H9 (cell line): ENCODE measurements around the gene ST3GAL5. TPM values are rescaled to one million over a fixed set of nuclear protein-coding genes. Genes with fewer than 3 reads are reported as not detected.

Source experiments
- DNase-seq: peaks from one replicate; pipeline ENCODE4 v3.0.0-alpha.2; 2017
- H2AFZ ChIP-seq: one replicate; pipeline ENCODE4 v1.6.1; 2013; ENCODE audit warnings: mild to moderate bottlenecking, low read length, control low read depth, moderate library complexity
- H2AK5ac ChIP-seq: 2 replicates; pipeline ENCODE4 v1.6.1; 2013; ENCODE audit warnings: low read length, control low read depth, mixed read lengths; ENCODE audit not compliant: insufficient read length
- H2BK120ac ChIP-seq: one replicate; pipeline ENCODE4 v1.6.1; 2013; ENCODE audit warnings: low read depth, mild to moderate bottlenecking, low read length, control low read depth, inconsistent platforms; ENCODE audit not compliant: poor library complexity, severe bottlenecking
- H2BK12ac ChIP-seq: 2 replicates; pipeline ENCODE4 v1.6.1; 2013; ENCODE audit warnings: low read length, control low read depth, mixed read lengths, low read depth; ENCODE audit not compliant: insufficient read length
- H2BK15ac ChIP-seq: 2 replicates; pipeline ENCODE4 v1.6.1; 2013; ENCODE audit warnings: low read depth, low read length, control low read depth
- H2BK20ac ChIP-seq: one replicate; pipeline ENCODE4 v1.6.1; 2013; ENCODE audit warnings: low read depth, mild to moderate bottlenecking, low read length, control low read depth, inconsistent platforms; ENCODE audit not compliant: poor library complexity, severe bottlenecking
- H2BK5ac ChIP-seq: 2 replicates; pipeline ENCODE4 v1.6.1; 2013; ENCODE audit warnings: low read length, control low read depth, mixed read lengths; ENCODE audit not compliant: insufficient read length
- H3K14ac ChIP-seq: 2 replicates; pipeline ENCODE4 v1.6.1; 2013; ENCODE audit warnings: low read length, control low read depth; ENCODE audit not compliant: insufficient read depth
- H3K18ac ChIP-seq: 2 replicates; pipeline ENCODE4 v1.6.1; 2013; ENCODE audit warnings: low read depth, mild to moderate bottlenecking, mixed read lengths, low read length, control low read depth; ENCODE audit not compliant: insufficient read length
- H3K23ac ChIP-seq: 2 replicates; pipeline ENCODE4 v1.6.1; 2013; ENCODE audit warnings: low read length, control low read depth, mixed read lengths, low read depth; ENCODE audit not compliant: insufficient read length
- H3K23me2 ChIP-seq: 2 replicates; pipeline ENCODE4 v1.6.1; 2013; ENCODE audit warnings: low read depth, mild to moderate bottlenecking, mixed read lengths, low read length, control low read depth; ENCODE audit not compliant: insufficient read length, poor library complexity, severe bottlenecking
- H3K27ac ChIP-seq: 2 replicates; pipeline ENCODE4 v1.5.1; 2013; ENCODE audit warnings: low read length, control low read depth, mixed read lengths, low read depth; ENCODE audit not compliant: insufficient read length
- H3K27me3 ChIP-seq: 2 replicates; pipeline ENCODE4 v1.6.1; 2013; ENCODE audit warnings: low read length, control low read depth, inconsistent platforms; ENCODE audit not compliant: insufficient read depth
- H3K4ac ChIP-seq: 2 replicates; pipeline ENCODE4 v1.6.1; 2013; ENCODE audit warnings: low read depth, mild to moderate bottlenecking, control low read depth, inconsistent platforms, low read length, moderate library complexity
- H3K4me1 ChIP-seq: 2 replicates; pipeline ENCODE4 v1.6.1; 2013; ENCODE audit warnings: low read length, control low read depth, inconsistent platforms; ENCODE audit not compliant: insufficient read depth
- H3K4me2 ChIP-seq: 2 replicates; pipeline ENCODE4 v1.6.1; 2013; ENCODE audit warnings: low read length, control low read depth, mixed read lengths; ENCODE audit not compliant: insufficient read length, insufficient read depth
- H3K56ac ChIP-seq: 2 replicates; pipeline ENCODE4 v1.6.1; 2013; ENCODE audit warnings: low read depth, mild to moderate bottlenecking, mixed read lengths, low read length, control low read depth; ENCODE audit not compliant: insufficient read length
- H3K79me1 ChIP-seq: 2 replicates; pipeline ENCODE4 v1.6.1; 2013; ENCODE audit warnings: low read depth, mild to moderate bottlenecking, moderate library complexity, low read length, control low read depth, inconsistent platforms; ENCODE audit not compliant: insufficient read depth, poor library complexity, severe bottlenecking
- H3K79me2 ChIP-seq: 2 replicates; pipeline ENCODE4 v1.6.1; 2013; ENCODE audit warnings: low read length, control low read depth, inconsistent platforms; ENCODE audit not compliant: insufficient read depth
- H3K9ac ChIP-seq: 2 replicates; pipeline ENCODE4 v1.6.1; 2013; ENCODE audit warnings: low read length, control low read depth, mixed read lengths; ENCODE audit not compliant: insufficient read length; ENCODE audit errors: extremely low read depth
- H3K9me3 ChIP-seq: one replicate; pipeline ENCODE4 v1.6.1; 2013; ENCODE audit warnings: low read depth, low read length, inconsistent platforms; ENCODE audit not compliant: control insufficient read depth
- H3T11ph ChIP-seq: one replicate; pipeline ENCODE4 v1.6.1; 2013; ENCODE audit warnings: mild to moderate bottlenecking, low read length, control low read depth, inconsistent platforms
- H4K20me1 ChIP-seq: one replicate; pipeline ENCODE4 v1.6.1; 2013; ENCODE audit not compliant: control insufficient read depth, insufficient read length, insufficient read depth
- H4K5ac ChIP-seq: 2 replicates; pipeline ENCODE4 v1.6.1; 2013; ENCODE audit warnings: low read depth, mild to moderate bottlenecking, mixed read lengths, low read length, control low read depth; ENCODE audit not compliant: insufficient read length
- H4K8ac ChIP-seq: replicated peaks from 2 replicates; pipeline ENCODE4 v1.6.1; 2013; ENCODE audit warnings: low read length, control low read depth, mixed read lengths, low read depth; ENCODE audit not compliant: insufficient read length
- H4K91ac ChIP-seq: 2 replicates; pipeline ENCODE4 v1.6.1; 2013; ENCODE audit warnings: low read depth, mild to moderate bottlenecking, moderate library complexity, mixed read lengths, low read length, control low read depth; ENCODE audit not compliant: insufficient read length
- H3K27ac Mint-ChIP-seq, 3 experiments: 2 replicates in 2 of 3; 3 replicates in 1 of 3; pipeline ENCODE4 v1.8.0; 2020 to 2021; ENCODE audit warnings: mixed read lengths in 3 of 3, mild to moderate bottlenecking in 1 of 3, moderate library complexity in 1 of 3
- H3K27me3 Mint-ChIP-seq: 2 replicates; pipeline ENCODE4 v1.8.0; 2021; ENCODE audit warnings: low read depth, mild to moderate bottlenecking, moderate library complexity, mixed read lengths
- H3K36me3 Mint-ChIP-seq, 3 experiments: 2 replicates in 2 of 3; 3 replicates in 1 of 3; pipeline ENCODE4 v1.8.0; 2020 to 2021; ENCODE audit warnings: low read depth in 3 of 3, mixed read lengths in 3 of 3; ENCODE audit not compliant: insufficient read depth in 1 of 3
- H3K4me1 Mint-ChIP-seq, 2 experiments: 2 replicates each; pipeline ENCODE4 v1.8.0; 2020; ENCODE audit warnings: mixed read lengths in 2 of 2
- H3K4me3 Mint-ChIP-seq, 2 experiments: 2 replicates in 1 of 2; 3 replicates in 1 of 2; pipeline ENCODE4 v1.8.0; 2020 to 2021; ENCODE audit warnings: mild to moderate bottlenecking in 2 of 2, mixed read lengths in 2 of 2, moderate library complexity in 1 of 2
- H3K9me3 Mint-ChIP-seq, 2 experiments: 2 replicates in 1 of 2; 3 replicates in 1 of 2; pipeline ENCODE4 v1.8.0; 2020; ENCODE audit warnings: mild to moderate bottlenecking in 2 of 2, mixed read lengths in 2 of 2, moderate library complexity in 1 of 2
- WGBS: extraction: QIAGEN DNeasy Blood & Tissue Kit; methylation state at CpG from one replicate; pipeline ENCODE4 v1.1.7; 2013; ENCODE audit warnings: missing lambda C conversion rate, low lambda C conversion rate, mixed read lengths; ENCODE audit not compliant: insufficient read length; ENCODE audit errors: extremely low coverage; 5-methylcytosine and 5-hydroxymethylcytosine counted together
- total RNA-seq: library from RNA; stranded (reverse); gene quantifications from 2 replicates; pipeline ENCODE4 v1.2.1, GENCODE V29; 2021
- TF ChIP-seq, protein P1 (sequence below): fragments of 200-600 bp; sonication (generic); conservative IDR thresholded peaks from 3 replicates; pipeline ENCODE4 v1.8.0; 2021; ENCODE audit warnings: antibody characterized with exemption, mild to moderate bottlenecking

Gene ST3GAL5
- total RNA-seq, 1 experiment from 2014 or later: 3.3 TPM

DNA sequence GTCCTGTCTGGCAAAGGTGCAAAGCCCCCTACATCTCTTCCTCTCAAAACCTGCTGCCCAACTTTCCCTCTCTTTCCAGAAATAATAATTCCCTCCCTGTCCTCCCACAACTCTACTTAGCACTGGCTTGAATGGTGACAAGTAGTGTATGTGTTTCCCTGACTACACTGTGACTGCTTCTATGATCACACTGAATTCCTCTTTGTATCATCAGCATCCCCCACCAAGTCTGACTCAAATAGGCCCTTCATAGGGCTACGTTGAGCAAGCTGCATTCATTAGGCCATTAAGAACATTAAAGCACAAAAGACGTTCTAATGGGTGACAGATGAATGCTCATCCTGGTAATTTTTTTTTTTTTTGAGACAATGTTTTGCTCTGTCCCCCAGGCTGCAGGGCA lies 13.7 kb upstream of the ST3GAL5 start:
- no peaks in the 10 kb centered on the region for H3K27me3 ChIP-seq
- no peak overlapping the region for H4K8ac ChIP-seq
- no peak overlapping the region for H3K9ac ChIP-seq
- no peak overlapping the region for H3K4me2 ChIP-seq
- no peak overlapping the region for H3K4ac ChIP-seq
- H3K23ac ChIP-seq: no peak overlapping the region
- no CpG with 5 or more reads among the region's 2 CpGs for WGBS
- H3T11ph ChIP-seq: no peak overlapping the region
- no peak overlapping the region for H4K91ac ChIP-seq
- no peaks in the 10 kb centered on the region for H4K20me1 ChIP-seq
- Mint-ChIP-seq H3K27me3 (peaks cover 6% of the 10 kb centered on the region), H3K36me3 (no peaks in the 10 kb centered on the region), H3K9me3 (no peaks in the 10 kb centered on the region; a peak in 1 of 5 replicates), H3K4me3 (no peak overlapping the region), H3K4me1 (peaks cover 0 to 9% of the 10 kb centered on the region in 2 experiments; a peak in 2 of 4 replicates), H3K27ac (no peak overlapping the region)
- H3K27ac ChIP-seq: no peak overlapping the region
- no peak overlapping the region for H2BK120ac ChIP-seq
- no peak overlapping the region for H2BK15ac ChIP-seq
- no peak overlapping the region for H2BK20ac ChIP-seq
- no peak overlapping the region for H2BK5ac ChIP-seq
- H3K18ac ChIP-seq: no peak overlapping the region
- no peak for DNase-seq
- TF ChIP-seq, protein P1, sequence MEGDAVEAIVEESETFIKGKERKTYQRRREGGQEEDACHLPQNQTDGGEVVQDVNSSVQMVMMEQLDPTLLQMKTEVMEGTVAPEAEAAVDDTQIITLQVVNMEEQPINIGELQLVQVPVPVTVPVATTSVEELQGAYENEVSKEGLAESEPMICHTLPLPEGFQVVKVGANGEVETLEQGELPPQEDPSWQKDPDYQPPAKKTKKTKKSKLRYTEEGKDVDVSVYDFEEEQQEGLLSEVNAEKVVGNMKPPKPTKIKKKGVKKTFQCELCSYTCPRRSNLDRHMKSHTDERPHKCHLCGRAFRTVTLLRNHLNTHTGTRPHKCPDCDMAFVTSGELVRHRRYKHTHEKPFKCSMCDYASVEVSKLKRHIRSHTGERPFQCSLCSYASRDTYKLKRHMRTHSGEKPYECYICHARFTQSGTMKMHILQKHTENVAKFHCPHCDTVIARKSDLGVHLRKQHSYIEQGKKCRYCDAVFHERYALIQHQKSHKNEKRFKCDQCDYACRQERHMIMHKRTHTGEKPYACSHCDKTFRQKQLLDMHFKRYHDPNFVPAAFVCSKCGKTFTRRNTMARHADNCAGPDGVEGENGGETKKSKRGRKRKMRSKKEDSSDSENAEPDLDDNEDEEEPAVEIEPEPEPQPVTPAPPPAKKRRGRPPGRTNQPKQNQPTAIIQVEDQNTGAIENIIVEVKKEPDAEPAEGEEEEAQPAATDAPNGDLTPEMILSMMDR: no peak
- no peaks in the 10 kb centered on the region for H3K23me2 ChIP-seq
- H3K14ac ChIP-seq: no peak overlapping the region
- no peak overlapping the region for H2BK12ac ChIP-seq
- no peak overlapping the region for H2AFZ ChIP-seq
- no peak overlapping the region for H2AK5ac ChIP-seq
- no peak overlapping the region for H4K5ac ChIP-seq
- no peaks in the 10 kb centered on the region for H3K4me1 ChIP-seq
- no peaks in the 10 kb centered on the region for H3K79me1 ChIP-seq
- no peaks in the 10 kb centered on the region for H3K9me3 ChIP-seq
- no peak overlapping the region for H3K56ac ChIP-seq
- no peaks in the 10 kb centered on the region for H3K79me2 ChIP-seq
